ENCODE results near the gene APC2. TPM values are rescaled to one million over a fixed set of nuclear protein-coding genes. Genes with fewer than 3 reads are reported as not detected.

APC2 gene
- total RNA-seq, 1 donor from 2014 or later = 1.2 TPM

GRCh38 chr19:1471515-1472160, 21.7 kb downstream of the APC2 start:
- no peak overlapping the region for H3K27ac ChIP-seq
- peaks cover 0 to 11% of the 10 kb centered on the region in 2 donors for H3K36me3 ChIP-seq
- H3K4me1 ChIP-seq = peaks cover 58% of the 10 kb centered on the region
- H3K4me3 ChIP-seq = peak overlapping the region in 1 of 2 donors; percentile 51
- no peak for DNase-seq (ENCODE audit: extremely low spot score in 2 of 2)
- intact Hi-C loops (cut with DNase I) = no loop called here
- peaks cover 4% of the 10 kb centered on the region for H3K27me3 ChIP-seq
- no peaks in the 10 kb centered on the region for H3K9me3 ChIP-seq
- no peak for TF ChIP-seq CTCF (IDR thresholded peaks at IDR 0.05)
- no peak for TF ChIP-seq POLR2AphosphoS5 (IDR thresholded peaks at IDR 0.05; ENCODE audit: insufficient read depth in 1 of 2, low read depth in 1 of 2)
- TF ChIP-seq POLR2A (IDR thresholded peaks at IDR 0.05) = no peak

- no peak overlapping the region for H3K4me3 ChIP-seq
- H3K27me3 ChIP-seq = peaks cover 4% of the 10 kb centered on the region
- H3K9me3 ChIP-seq = no peaks in the 10 kb centered on the region
- TF ChIP-seq POLR2A (IDR thresholded peaks at IDR 0.05) (no peak), POLR2AphosphoS5 (IDR thresholded peaks at IDR 0.05; ENCODE audit: insufficient read depth in 1 of 2, low read depth in 1 of 2) (no peak), CTCF (IDR thresholded peaks at IDR 0.05) (no peak)
- peaks cover 58% of the 10 kb centered on the region for H3K4me1 ChIP-seq
- DNase-seq (ENCODE audit: extremely low spot score in 2 of 2) = no peak
- H3K36me3 ChIP-seq = peaks cover 0 to 11% of the 10 kb centered on the region in 2 donors
- intact Hi-C loops (cut with DNase I) = no loop called here
- H3K27ac ChIP-seq = no peak overlapping the region
These were observed 22.5 kb downstream of the APC2 start for GRCh38 chr19:1472231-1473084.

- Histone ChIP-seq H3K4me1 (peaks cover 58% of the 10 kb centered on the region), H3K27me3 (peaks cover 4% of the 10 kb centered on the region)
These were observed 23.3 kb downstream of the APC2 start for GRCh38 chr19:1473085-1473851.

GRCh38 chr19:1474011-1474764, 24.3 kb downstream of the APC2 start:
- intact Hi-C loops (cut with DNase I) = no loop called here
- Histone ChIP-seq H3K36me3 (peaks cover 0 to 11% of the 10 kb centered on the region in 2 donors), H3K4me1 (peaks cover 57% of the 10 kb centered on the region), H3K27ac (no peak overlapping the region), H3K27me3 (peaks cover 4% of the 10 kb centered on the region), H3K4me3 (no peak overlapping the region), H3K9me3 (no peaks in the 10 kb centered on the region)
- DNase-seq (ENCODE audit: extremely low spot score in 2 of 2) = no peak
- TF ChIP-seq POLR2AphosphoS5 (IDR thresholded peaks at IDR 0.05; ENCODE audit: insufficient read depth in 1 of 2, low read depth in 1 of 2) (no peak), CTCF (IDR thresholded peaks at IDR 0.05) (no peak)

More at GRCh38 chr19:1473085-1473851, 23.3 kb downstream of the APC2 start:
- intact Hi-C loops (cut with DNase I) = no loop called here
- Histone ChIP-seq H3K4me3 (no peak overlapping the region), H3K36me3 (peaks cover 0 to 11% of the 10 kb centered on the region in 2 donors), H3K9me3 (no peaks in the 10 kb centered on the region), H3K27ac (no peak overlapping the region)
- TF ChIP-seq POLR2AphosphoS5 (IDR thresholded peaks at IDR 0.05; ENCODE audit: insufficient read depth in 1 of 2, low read depth in 1 of 2) (no peak), CTCF (IDR thresholded peaks at IDR 0.05) (no peak), POLR2A (IDR thresholded peaks at IDR 0.05) (no peak)
- no peak for DNase-seq (ENCODE audit: extremely low spot score in 2 of 2)
